Measurements from ENCODE around the gene SLC1A6. TPM values are rescaled to one million over a fixed set of nuclear protein-coding genes. Genes with fewer than 3 reads are reported as not detected.

SLC1A6 gene
- total and polyA plus RNA-seq, 9 of the 15 experiments (the other 6 are each of a cell fraction or from before 2014, with no cell fraction given) = not detected

DNA sequence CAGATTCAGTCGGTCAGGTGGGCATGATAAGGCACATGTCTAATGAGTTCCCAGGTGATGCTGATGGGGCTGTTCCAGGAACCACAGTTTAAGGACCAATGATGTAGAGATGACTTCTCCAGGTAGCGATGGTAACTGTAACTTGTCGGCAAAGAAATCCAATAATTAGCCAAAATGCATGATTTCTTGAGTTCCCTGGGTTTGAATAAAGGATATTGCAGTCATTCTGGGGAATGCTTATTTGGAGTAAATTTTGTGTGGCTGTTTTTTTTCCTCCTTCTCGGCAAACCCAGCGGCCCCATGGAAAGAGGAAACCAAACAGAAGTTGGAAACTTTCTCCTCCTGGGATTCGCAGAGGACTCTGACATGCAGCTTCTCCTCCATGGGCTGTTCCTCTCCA is 38.5 kb downstream of the SLC1A6 start, which contains the start of gene OR7C2:
Gene OR7C2, plus strand, starts transcription at position 301 of the 400 bp plus-strand sequence. Its CDS starts 0 bp downstream, at position 301.
- H2AFZ ChIP-seq (ENCODE audit: low read depth, low read length) = no peak within 1 kb of the TSS
- H4K20me1 ChIP-seq (replicated peaks; ENCODE audit: control insufficient read depth, insufficient read depth, low read length) = no peaks in the 10 kb centered on the region; the same call in 1 of the 2 replicates
- TF ChIP-seq SMAD1 (IDR thresholded peaks at IDR 0.05; ENCODE audit: low read depth, low read length, partially characterized antibody) (no peak), KAT7 (CRISPR knock-in tag; IDR thresholded peaks at IDR 0.05; ENCODE audit: borderline replicate concordance) (no peak), FOXJ2 (tag; IDR thresholded peaks at IDR 0.05) (no peak), CHD1 (IDR thresholded peaks at IDR 0.05; ENCODE audit: low read length) (no peak), ZNF76 (CRISPR knock-in tag; IDR thresholded peaks at IDR 0.05; ENCODE audit: borderline replicate concordance) (no peak), GTF2A2 (tag; IDR thresholded peaks at IDR 0.05) (no peak)
- FAIRE-seq (no peak), ATAC-seq (no peak), DNase-seq (ENCODE audit: extremely low read depth in 1 of 4, low spot score in 3 of 4) (no peak)
- intact Hi-C loops (cut with micrococcal nuclease) = no loop called here
- WGBS (ENCODE audit: insufficient coverage, low coverage, missing lambda C conversion rate) = 0% methylated on average over 6 of the region's 6 CpGs
- no peaks in the 10 kb centered on the region for H3K4me1 ChIP-seq (replicated peaks in 1 of 2; ENCODE audit: control insufficient read depth in 2 of 2, insufficient read depth in 2 of 2, low read length in 2 of 2)
- CTCF ChIA-PET (ENCODE audit: low intra/inter-chr PET ratio) = no interaction called here
- no peaks in the 10 kb centered on the region for H3K9me1 ChIP-seq (ENCODE audit: control insufficient read depth, insufficient read depth, low read length)
- H3K27ac ChIP-seq (ENCODE audit: extremely low read depth, low read depth, low read length) = no peak within 1 kb of the TSS
- H3K4me3 ChIP-seq = no peak within 1 kb of the TSS
- no peak within 1 kb of the TSS for H3K4me2 ChIP-seq (ENCODE audit: insufficient read depth, low read length)
- POLR2A ChIA-PET = no interaction called here
- BruUV-seq (replicated peaks) = no TSS peak
- no peaks in the 10 kb centered on the region for H3K79me2 ChIP-seq (ENCODE audit: control insufficient read depth, insufficient read depth, low read length)
- H3K9me3 ChIP-seq (replicated peaks; ENCODE audit: control insufficient read depth, insufficient read depth, low read depth, low read length) = no peaks in the 10 kb centered on the region
- no peak within 1 kb of the TSS for H3K9ac ChIP-seq (ENCODE audit: insufficient read depth in 1 of 2, low read depth in 2 of 2, low read length in 2 of 2)
- no peaks in the 10 kb centered on the region for H3K36me3 ChIP-seq (ENCODE audit: control insufficient read depth, insufficient read depth, low read length)
- in situ Hi-C loops (cut with MboI) = no loop called here
- peaks cover 4 to 12% of the 10 kb centered on the region in 2 experiments; a peak in 3 of 5 replicates for H3K27me3 ChIP-seq (ENCODE audit: control insufficient read depth in 2 of 2, insufficient read depth in 2 of 2, low read length in 2 of 2)

DNA sequence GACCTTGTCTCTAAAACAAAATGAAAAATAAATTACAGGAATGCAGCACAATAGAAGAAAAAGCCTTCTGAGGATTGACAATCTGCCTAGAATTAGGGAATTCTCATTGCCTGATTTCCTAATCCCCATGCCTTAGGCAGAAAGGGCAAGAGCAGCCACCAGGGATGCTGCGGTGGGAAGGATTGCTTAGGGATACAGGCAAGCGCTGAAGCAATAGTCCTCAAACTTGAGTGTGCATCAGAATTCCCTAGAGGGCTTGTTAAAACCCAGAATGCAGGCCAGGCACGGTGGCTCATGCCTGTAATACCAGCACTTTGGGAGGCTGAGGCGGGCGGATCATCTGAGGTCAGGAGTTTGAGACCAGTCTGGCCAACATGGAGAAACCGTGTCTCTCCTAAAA is 39.4 kb downstream of the SLC1A6 start:
- Histone ChIP-seq H3K79me2 (ENCODE audit: control insufficient read depth, insufficient read depth, low read length) (no peaks in the 10 kb centered on the region), H3K4me3 (no peak overlapping the region), H3K4me2 (ENCODE audit: insufficient read depth, low read length) (no peak overlapping the region), H2AFZ (ENCODE audit: low read depth, low read length) (no peak overlapping the region), H4K20me1 (replicated peaks; ENCODE audit: control insufficient read depth, insufficient read depth, low read length) (no peaks in the 10 kb centered on the region; the same call in 1 of the 2 replicates), H3K9ac (ENCODE audit: insufficient read depth in 1 of 2, low read depth in 2 of 2, low read length in 2 of 2) (no peak overlapping the region), H3K9me3 (replicated peaks; ENCODE audit: control insufficient read depth, insufficient read depth, low read depth, low read length) (no peaks in the 10 kb centered on the region), H3K27ac (ENCODE audit: extremely low read depth, low read depth, low read length) (no peak overlapping the region), H3K9me1 (ENCODE audit: control insufficient read depth, insufficient read depth, low read length) (no peaks in the 10 kb centered on the region), H3K27me3 (ENCODE audit: control insufficient read depth in 2 of 2, insufficient read depth in 2 of 2, low read length in 2 of 2) (peaks cover 4 to 12% of the 10 kb centered on the region in 2 experiments; a peak in 3 of 5 replicates), H3K4me1 (replicated peaks in 1 of 2; ENCODE audit: control insufficient read depth in 2 of 2, insufficient read depth in 2 of 2, low read length in 2 of 2) (no peaks in the 10 kb centered on the region), H3K36me3 (ENCODE audit: control insufficient read depth, insufficient read depth, low read length) (no peaks in the 10 kb centered on the region)
- CTCF ChIA-PET (ENCODE audit: low intra/inter-chr PET ratio) = interaction anchor here (0.6 kb wide), 1 partner anchor 9 kb away, joined by 3 read pairs; no protein-coding TSS in a partner anchor
- in situ Hi-C loops (cut with MboI) (no loop called here), intact Hi-C loops (cut with micrococcal nuclease) (no loop called here)
- TF ChIP-seq, protein P1, sequence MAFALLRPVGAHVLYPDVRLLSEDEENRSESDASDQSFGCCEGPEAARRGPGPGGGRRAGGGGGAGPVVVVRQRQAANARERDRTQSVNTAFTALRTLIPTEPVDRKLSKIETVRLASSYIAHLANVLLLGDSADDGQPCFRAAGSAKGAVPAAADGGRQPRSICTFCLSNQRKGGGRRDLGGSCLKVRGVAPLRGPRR (CRISPR knock-in tag; IDR thresholded peaks at IDR 0.05) = no peak
- no peak for TF ChIP-seq ZNF146 (CRISPR knock-in tag; IDR thresholded peaks at IDR 0.05; ENCODE audit: unreplicated experiment)
- FAIRE-seq = no peak
- WGBS (ENCODE audit: insufficient coverage, low coverage, missing lambda C conversion rate) = 1% methylated on average over 6 of the region's 6 CpGs
- no TSS peak for BruUV-seq (replicated peaks)
- DNase-seq (ENCODE audit: extremely low read depth in 1 of 4, low spot score in 3 of 4) = no peak
- ATAC-seq = no peak
- POLR2A ChIA-PET = no interaction called here
